H1 (cell line): ENCODE measurements around the gene ABI3. TPM values are rescaled to one million over a fixed set of nuclear protein-coding genes. Genes with fewer than 3 reads are reported as not detected.

Source experiments
- ASH2L ChIP-seq: fragments of 200-600, 300-600 bp; sonication (generic); IDR thresholded peaks from one replicate; pipeline ENCODE4 v1.7.1; 2017; ENCODE audit warnings: low read length
- CHD1 ChIP-seq: IDR thresholded peaks from 2 replicates; pipeline ENCODE4 v1.6.1; 2012; ENCODE audit warnings: low read depth, low read length, improper control_type of control experiment
- JUND ChIP-seq: IDR thresholded peaks from 2 replicates; pipeline ENCODE4 v1.6.1; 2011; ENCODE audit warnings: mild to moderate bottlenecking, improper control_type of control experiment, low read length
- KDM1A ChIP-seq: fragments of 200-600, 300-600 bp; sonication (generic); IDR thresholded peaks from 2 replicates; pipeline ENCODE4 v1.7.1; 2016; ENCODE audit warnings: mild to moderate bottlenecking, low read length, borderline replicate concordance
- polyA plus RNA-seq, 7 experiments: library from polyadenylated mRNA; depleted of rRNA in 3 of 7; stranded (reverse) in 5 of 7; unstranded in 2 of 7; fragments of >200 nt in 5 of 7; fragments of 200-250 nt in 2 of 7; gene quantifications; 1 replicate in 5 of 7; 2 replicates in 1 of 7; 4 replicates in 1 of 7; pipeline versions ENCODE4 v1.2.1 to v1.2.3, GENCODE V29; 2011 to 2013; ENCODE audit warnings: missing spikeins in 2 of 7, mixed read lengths in 2 of 7
- total RNA-seq: library from RNA; stranded (reverse); fragmentation: NEBNext Ultra II Directional; extraction: Animal tissue kit (Norgen Biotek cat#: 25700); gene quantifications from 2 replicates; pipeline ENCODE4 v1.2.1, GENCODE V29; 2021
- TF ChIP-seq, protein P1 (sequence below): fragments of 300-600 bp; sonication (generic); IDR thresholded peaks from 2 replicates; pipeline ENCODE4 v1.7.1; 2012; ENCODE audit warnings: low read length, moderate library complexity, mild to moderate bottlenecking, inconsistent platforms; ENCODE audit not compliant: insufficient replicate concordance
- TF ChIP-seq, protein P2 (sequence below): IDR thresholded peaks from 2 replicates; pipeline ENCODE4 v1.6.1; 2012; ENCODE audit warnings: low read length, inconsistent platforms
- TF ChIP-seq, protein P3 (sequence below): IDR thresholded peaks from 2 replicates; pipeline ENCODE4 v1.6.1; 2012; ENCODE audit warnings: inconsistent platforms

The ABI3 gene
- total and polyA plus RNA-seq, 2 of the 8 experiments (the other 6 are each of a cell fraction or from before 2014, with no cell fraction given) = 1.3 to 2.5 TPM

DNA sequence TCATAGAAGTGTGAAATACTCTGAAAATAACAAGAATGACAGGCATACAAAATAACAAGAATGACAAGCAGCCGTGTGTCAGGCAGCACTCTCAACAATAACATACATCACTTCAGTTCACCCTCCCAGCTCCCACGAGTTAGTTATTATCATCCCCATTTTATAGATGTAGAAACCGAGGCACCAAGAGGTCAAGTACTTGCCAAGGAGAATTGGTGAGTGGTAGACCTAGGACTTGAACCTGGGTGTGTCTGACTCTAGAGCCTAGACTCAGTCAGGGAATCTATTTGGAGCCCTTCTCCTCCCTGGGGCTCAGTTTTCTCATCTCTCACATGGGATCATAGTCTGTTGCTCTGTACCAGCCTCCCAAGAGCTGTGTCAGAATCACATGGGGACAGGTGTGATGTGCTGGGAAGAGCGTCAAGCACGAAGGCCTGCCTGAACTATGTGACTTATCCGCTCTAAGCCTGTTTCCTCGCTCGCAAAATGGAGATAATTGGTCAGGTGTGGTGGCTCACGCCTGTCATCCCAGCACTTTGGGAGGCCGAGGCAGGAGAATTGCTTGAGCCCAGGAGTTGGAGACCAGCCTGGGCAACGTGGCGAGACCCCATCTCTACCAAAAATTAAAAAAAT lies 39.5 kb downstream of the ABI3 start (continued):
- TF ChIP-seq, protein P1, sequence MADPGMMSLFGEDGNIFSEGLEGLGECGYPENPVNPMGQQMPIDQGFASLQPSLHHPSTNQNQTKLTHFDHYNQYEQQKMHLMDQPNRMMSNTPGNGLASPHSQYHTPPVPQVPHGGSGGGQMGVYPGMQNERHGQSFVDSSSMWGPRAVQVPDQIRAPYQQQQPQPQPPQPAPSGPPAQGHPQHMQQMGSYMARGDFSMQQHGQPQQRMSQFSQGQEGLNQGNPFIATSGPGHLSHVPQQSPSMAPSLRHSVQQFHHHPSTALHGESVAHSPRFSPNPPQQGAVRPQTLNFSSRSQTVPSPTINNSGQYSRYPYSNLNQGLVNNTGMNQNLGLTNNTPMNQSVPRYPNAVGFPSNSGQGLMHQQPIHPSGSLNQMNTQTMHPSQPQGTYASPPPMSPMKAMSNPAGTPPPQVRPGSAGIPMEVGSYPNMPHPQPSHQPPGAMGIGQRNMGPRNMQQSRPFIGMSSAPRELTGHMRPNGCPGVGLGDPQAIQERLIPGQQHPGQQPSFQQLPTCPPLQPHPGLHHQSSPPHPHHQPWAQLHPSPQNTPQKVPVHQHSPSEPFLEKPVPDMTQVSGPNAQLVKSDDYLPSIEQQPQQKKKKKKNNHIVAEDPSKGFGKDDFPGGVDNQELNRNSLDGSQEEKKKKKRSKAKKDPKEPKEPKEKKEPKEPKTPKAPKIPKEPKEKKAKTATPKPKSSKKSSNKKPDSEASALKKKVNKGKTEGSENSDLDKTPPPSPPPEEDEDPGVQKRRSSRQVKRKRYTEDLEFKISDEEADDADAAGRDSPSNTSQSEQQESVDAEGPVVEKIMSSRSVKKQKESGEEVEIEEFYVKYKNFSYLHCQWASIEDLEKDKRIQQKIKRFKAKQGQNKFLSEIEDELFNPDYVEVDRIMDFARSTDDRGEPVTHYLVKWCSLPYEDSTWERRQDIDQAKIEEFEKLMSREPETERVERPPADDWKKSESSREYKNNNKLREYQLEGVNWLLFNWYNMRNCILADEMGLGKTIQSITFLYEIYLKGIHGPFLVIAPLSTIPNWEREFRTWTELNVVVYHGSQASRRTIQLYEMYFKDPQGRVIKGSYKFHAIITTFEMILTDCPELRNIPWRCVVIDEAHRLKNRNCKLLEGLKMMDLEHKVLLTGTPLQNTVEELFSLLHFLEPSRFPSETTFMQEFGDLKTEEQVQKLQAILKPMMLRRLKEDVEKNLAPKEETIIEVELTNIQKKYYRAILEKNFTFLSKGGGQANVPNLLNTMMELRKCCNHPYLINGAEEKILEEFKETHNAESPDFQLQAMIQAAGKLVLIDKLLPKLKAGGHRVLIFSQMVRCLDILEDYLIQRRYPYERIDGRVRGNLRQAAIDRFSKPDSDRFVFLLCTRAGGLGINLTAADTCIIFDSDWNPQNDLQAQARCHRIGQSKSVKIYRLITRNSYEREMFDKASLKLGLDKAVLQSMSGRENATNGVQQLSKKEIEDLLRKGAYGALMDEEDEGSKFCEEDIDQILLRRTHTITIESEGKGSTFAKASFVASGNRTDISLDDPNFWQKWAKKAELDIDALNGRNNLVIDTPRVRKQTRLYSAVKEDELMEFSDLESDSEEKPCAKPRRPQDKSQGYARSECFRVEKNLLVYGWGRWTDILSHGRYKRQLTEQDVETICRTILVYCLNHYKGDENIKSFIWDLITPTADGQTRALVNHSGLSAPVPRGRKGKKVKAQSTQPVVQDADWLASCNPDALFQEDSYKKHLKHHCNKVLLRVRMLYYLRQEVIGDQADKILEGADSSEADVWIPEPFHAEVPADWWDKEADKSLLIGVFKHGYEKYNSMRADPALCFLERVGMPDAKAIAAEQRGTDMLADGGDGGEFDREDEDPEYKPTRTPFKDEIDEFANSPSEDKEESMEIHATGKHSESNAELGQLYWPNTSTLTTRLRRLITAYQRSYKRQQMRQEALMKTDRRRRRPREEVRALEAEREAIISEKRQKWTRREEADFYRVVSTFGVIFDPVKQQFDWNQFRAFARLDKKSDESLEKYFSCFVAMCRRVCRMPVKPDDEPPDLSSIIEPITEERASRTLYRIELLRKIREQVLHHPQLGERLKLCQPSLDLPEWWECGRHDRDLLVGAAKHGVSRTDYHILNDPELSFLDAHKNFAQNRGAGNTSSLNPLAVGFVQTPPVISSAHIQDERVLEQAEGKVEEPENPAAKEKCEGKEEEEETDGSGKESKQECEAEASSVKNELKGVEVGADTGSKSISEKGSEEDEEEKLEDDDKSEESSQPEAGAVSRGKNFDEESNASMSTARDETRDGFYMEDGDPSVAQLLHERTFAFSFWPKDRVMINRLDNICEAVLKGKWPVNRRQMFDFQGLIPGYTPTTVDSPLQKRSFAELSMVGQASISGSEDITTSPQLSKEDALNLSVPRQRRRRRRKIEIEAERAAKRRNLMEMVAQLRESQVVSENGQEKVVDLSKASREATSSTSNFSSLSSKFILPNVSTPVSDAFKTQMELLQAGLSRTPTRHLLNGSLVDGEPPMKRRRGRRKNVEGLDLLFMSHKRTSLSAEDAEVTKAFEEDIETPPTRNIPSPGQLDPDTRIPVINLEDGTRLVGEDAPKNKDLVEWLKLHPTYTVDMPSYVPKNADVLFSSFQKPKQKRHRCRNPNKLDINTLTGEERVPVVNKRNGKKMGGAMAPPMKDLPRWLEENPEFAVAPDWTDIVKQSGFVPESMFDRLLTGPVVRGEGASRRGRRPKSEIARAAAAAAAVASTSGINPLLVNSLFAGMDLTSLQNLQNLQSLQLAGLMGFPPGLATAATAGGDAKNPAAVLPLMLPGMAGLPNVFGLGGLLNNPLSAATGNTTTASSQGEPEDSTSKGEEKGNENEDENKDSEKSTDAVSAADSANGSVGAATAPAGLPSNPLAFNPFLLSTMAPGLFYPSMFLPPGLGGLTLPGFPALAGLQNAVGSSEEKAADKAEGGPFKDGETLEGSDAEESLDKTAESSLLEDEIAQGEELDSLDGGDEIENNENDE = no peak
- TF ChIP-seq, protein P2, sequence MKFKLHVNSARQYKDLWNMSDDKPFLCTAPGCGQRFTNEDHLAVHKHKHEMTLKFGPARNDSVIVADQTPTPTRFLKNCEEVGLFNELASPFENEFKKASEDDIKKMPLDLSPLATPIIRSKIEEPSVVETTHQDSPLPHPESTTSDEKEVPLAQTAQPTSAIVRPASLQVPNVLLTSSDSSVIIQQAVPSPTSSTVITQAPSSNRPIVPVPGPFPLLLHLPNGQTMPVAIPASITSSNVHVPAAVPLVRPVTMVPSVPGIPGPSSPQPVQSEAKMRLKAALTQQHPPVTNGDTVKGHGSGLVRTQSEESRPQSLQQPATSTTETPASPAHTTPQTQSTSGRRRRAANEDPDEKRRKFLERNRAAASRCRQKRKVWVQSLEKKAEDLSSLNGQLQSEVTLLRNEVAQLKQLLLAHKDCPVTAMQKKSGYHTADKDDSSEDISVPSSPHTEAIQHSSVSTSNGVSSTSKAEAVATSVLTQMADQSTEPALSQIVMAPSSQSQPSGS = no peak
- TF ChIP-seq, protein P3, sequence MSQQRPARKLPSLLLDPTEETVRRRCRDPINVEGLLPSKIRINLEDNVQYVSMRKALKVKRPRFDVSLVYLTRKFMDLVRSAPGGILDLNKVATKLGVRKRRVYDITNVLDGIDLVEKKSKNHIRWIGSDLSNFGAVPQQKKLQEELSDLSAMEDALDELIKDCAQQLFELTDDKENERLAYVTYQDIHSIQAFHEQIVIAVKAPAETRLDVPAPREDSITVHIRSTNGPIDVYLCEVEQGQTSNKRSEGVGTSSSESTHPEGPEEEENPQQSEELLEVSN = 0 out of 2 replicates have a peak, but pooled peaks have one; percentile 22
- TF ChIP-seq ASH2L (no peak), KDM1A (peak; percentile 80; the same call in 1 of the 2 replicates), CHD1 (no peak), JUND (no peak)
